Loucy (cell line): ENCODE measurements around the gene MARVELD1.

Source experiments
- EZH2phosphoT487 ChIP-seq: fragments of 200-600 bp; IDR thresholded peaks from 2 replicates; pipeline ENCODE4 v1.6.1; 2018; ENCODE audit warnings: antibody characterized with exemption, mild to moderate bottlenecking, moderate library complexity, borderline replicate concordance
- TF ChIP-seq, protein P1 (sequence below): fragments of 200-600 bp; sonication (generic); conservative IDR thresholded peaks from 2 replicates; pipeline ENCODE4 v1.5.1; 2014; ENCODE audit warnings: mild to moderate bottlenecking, antibody characterized with exemption, low read length

DNA sequence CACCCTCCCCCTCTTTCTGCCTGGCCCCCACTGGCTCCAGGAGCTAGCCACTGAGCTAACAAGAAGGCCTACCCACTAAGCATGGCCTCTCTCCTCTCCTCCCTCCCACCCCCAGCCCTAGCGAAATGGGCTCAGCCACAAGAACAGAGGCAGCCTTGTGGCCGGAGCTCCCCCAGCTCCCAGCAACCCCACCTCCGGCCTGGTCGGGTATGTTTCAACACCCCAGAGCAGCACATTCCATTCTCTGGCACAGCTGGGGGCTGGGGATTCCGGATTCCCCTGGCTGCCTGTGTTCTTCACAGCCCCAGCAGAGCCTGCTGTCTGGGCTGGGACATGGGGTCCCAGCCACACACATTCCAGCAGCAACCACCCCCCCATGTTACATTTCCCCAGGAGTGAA, 49.3 kb downstream of the MARVELD1 start:
- TF ChIP-seq, protein P1, sequence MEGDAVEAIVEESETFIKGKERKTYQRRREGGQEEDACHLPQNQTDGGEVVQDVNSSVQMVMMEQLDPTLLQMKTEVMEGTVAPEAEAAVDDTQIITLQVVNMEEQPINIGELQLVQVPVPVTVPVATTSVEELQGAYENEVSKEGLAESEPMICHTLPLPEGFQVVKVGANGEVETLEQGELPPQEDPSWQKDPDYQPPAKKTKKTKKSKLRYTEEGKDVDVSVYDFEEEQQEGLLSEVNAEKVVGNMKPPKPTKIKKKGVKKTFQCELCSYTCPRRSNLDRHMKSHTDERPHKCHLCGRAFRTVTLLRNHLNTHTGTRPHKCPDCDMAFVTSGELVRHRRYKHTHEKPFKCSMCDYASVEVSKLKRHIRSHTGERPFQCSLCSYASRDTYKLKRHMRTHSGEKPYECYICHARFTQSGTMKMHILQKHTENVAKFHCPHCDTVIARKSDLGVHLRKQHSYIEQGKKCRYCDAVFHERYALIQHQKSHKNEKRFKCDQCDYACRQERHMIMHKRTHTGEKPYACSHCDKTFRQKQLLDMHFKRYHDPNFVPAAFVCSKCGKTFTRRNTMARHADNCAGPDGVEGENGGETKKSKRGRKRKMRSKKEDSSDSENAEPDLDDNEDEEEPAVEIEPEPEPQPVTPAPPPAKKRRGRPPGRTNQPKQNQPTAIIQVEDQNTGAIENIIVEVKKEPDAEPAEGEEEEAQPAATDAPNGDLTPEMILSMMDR: no peak
- TF ChIP-seq EZH2phosphoT487: no peak
